Measurements from ENCODE around the gene SCN9A. TPM values are rescaled to one million over a fixed set of nuclear protein-coding genes. Genes with fewer than 3 reads are reported as not detected.
"Not testable (repeated sequence)": the region's sequence is repeated elsewhere in the genome, so short reads cannot be mapped to it uniquely, and the experiment has no call there.

Gene SCN9A
- total and polyA plus RNA-seq, 4 donors: 1.5 to 46.4 (median 7.2) TPM

- H3K36me3 ChIP-seq (ENCODE audit: control insufficient read depth in 4 of 4, insufficient read depth in 4 of 4, low read length in 4 of 4): peaks cover 0 to 17% (median 0%) of the 10 kb centered on the region in 4 donors
- no peak overlapping the region for H3K9ac ChIP-seq (ENCODE audit: insufficient read depth in 1 of 2, low read length in 2 of 2)
- ATAC-seq (ENCODE audit: insufficient read depth, low FRiP score): no peak
- no peak for TF ChIP-seq CTCF (IDR thresholded peaks at IDR 0.05; ENCODE audit: control extremely low read depth, extremely low read depth)
- no peaks in the 10 kb centered on the region for H3K9me3 ChIP-seq (ENCODE audit: control insufficient read depth in 4 of 4, insufficient read depth in 3 of 4, low read length in 3 of 4)
- peak overlapping the region in 1 of 2 donors; percentile 16 for H3K27ac ChIP-seq (ENCODE audit: low read depth in 1 of 2, low read length in 1 of 2)
- peak in 2 of 3 donors; percentile 34 to 45 for DNase-seq
- H3K27me3 ChIP-seq (ENCODE audit: control insufficient read depth in 3 of 3, insufficient read depth in 3 of 3, low read length in 2 of 3): no peaks in the 10 kb centered on the region
- 77 to 91% methylated on average over 6 of the region's 6 CpGs for WGBS, 2 donors
- no peak overlapping the region for H3K4me3 ChIP-seq
- peaks cover 0 to 13% (median 0%) of the 10 kb centered on the region in 5 donors for H3K4me1 ChIP-seq (ENCODE audit: control insufficient read depth in 5 of 5, insufficient read depth in 5 of 5, low read length in 5 of 5)
Observed at GRCh38 chr2:166411473-166412230, 35.9 kb upstream of the SCN9A start.

GRCh38 chr2:166410828-166411472 is 35.2 kb upstream of the SCN9A start:
- no peak for TF ChIP-seq CTCF (IDR thresholded peaks at IDR 0.05; ENCODE audit: control extremely low read depth, extremely low read depth)
- H3K9me3 ChIP-seq (ENCODE audit: control insufficient read depth in 4 of 4, insufficient read depth in 3 of 4, low read length in 3 of 4): no peaks in the 10 kb centered on the region
- DNase-seq (no peak), ATAC-seq (ENCODE audit: insufficient read depth, low FRiP score) (no peak)
- H3K4me3 ChIP-seq: no peak overlapping the region
- H3K36me3 ChIP-seq (ENCODE audit: control insufficient read depth in 4 of 4, insufficient read depth in 4 of 4, low read length in 4 of 4): peaks cover 0 to 17% (median 0%) of the 10 kb centered on the region in 4 donors
- WGBS, 2 donors: 81 to 88% methylated on average over 7 of the region's 7 CpGs
- H3K4me1 ChIP-seq (ENCODE audit: control insufficient read depth in 5 of 5, insufficient read depth in 5 of 5, low read length in 5 of 5): peaks cover 0 to 13% (median 0%) of the 10 kb centered on the region in 5 donors
- H3K27me3 ChIP-seq (ENCODE audit: control insufficient read depth in 3 of 3, insufficient read depth in 3 of 3, low read length in 2 of 3): no peaks in the 10 kb centered on the region
- H3K9ac ChIP-seq (ENCODE audit: insufficient read depth in 1 of 2, low read length in 2 of 2): no peak overlapping the region
- H3K27ac ChIP-seq (ENCODE audit: low read depth in 1 of 2, low read length in 1 of 2): no peak overlapping the region

GRCh38 chr2:166407746-166408145 is 32.0 kb upstream of the SCN9A start:
- H3K4me1 ChIP-seq (ENCODE audit: control insufficient read depth in 5 of 5, insufficient read depth in 5 of 5, low read length in 5 of 5); H3K4me3 ChIP-seq; H3K9me3 ChIP-seq (ENCODE audit: control insufficient read depth in 4 of 4, insufficient read depth in 3 of 4, low read length in 3 of 4); H3K27ac ChIP-seq (ENCODE audit: low read depth in 1 of 2, low read length in 1 of 2); DNase-seq; H3K27me3 ChIP-seq (ENCODE audit: control insufficient read depth in 3 of 3, insufficient read depth in 3 of 3, low read length in 2 of 3); ATAC-seq (ENCODE audit: insufficient read depth, low FRiP score); H3K9ac ChIP-seq (ENCODE audit: insufficient read depth in 1 of 2, low read length in 2 of 2): not testable (repeated sequence)
- H3K36me3 ChIP-seq (ENCODE audit: control insufficient read depth in 4 of 4, insufficient read depth in 4 of 4, low read length in 4 of 4): peaks cover 0 to 15% (median 0%) of the 10 kb centered on the region in 4 donors
- 29 to 66% methylated on average over 2 of the region's 2 CpGs for WGBS, 2 donors

- H3K9me3 ChIP-seq (ENCODE audit: control insufficient read depth in 4 of 4, insufficient read depth in 3 of 4, low read length in 3 of 4): no peaks in the 10 kb centered on the region
- WGBS, 2 donors: 83 to 84% methylated on average over 3 of the region's 3 CpGs
- ATAC-seq (ENCODE audit: insufficient read depth, low FRiP score): no peak
- H3K27me3 ChIP-seq (ENCODE audit: control insufficient read depth in 3 of 3, insufficient read depth in 3 of 3, low read length in 2 of 3): no peaks in the 10 kb centered on the region
- no peaks in the 10 kb centered on the region for H3K4me1 ChIP-seq (ENCODE audit: control insufficient read depth in 5 of 5, insufficient read depth in 5 of 5, low read length in 5 of 5)
- no peak overlapping the region for H3K27ac ChIP-seq (ENCODE audit: low read depth in 1 of 2, low read length in 1 of 2)
- DNase-seq: no peak
- TF ChIP-seq CTCF (IDR thresholded peaks at IDR 0.05; ENCODE audit: control extremely low read depth, extremely low read depth): no peak
- no peak overlapping the region for H3K4me3 ChIP-seq
- no peak overlapping the region for H3K9ac ChIP-seq (ENCODE audit: insufficient read depth in 1 of 2, low read length in 2 of 2)
- peaks cover 0 to 13% (median 0%) of the 10 kb centered on the region in 4 donors for H3K36me3 ChIP-seq (ENCODE audit: control insufficient read depth in 4 of 4, insufficient read depth in 4 of 4, low read length in 4 of 4)
Observed at GRCh38 chr2:166406374-166406773, 30.6 kb upstream of the SCN9A start.

All from lung (tissue), 12 donors.